Trophoblast cell (in vitro differentiated cells and primary cell): Measurements from ENCODE around the gene BANK1.

Source experiments
- DNase-seq, 2 donors: peaks; one replicate each; pipeline ENCODE4 v3.0.0-alpha.2; 2016
- H2AFZ ChIP-seq: 2 replicates; pipeline ENCODE4 v1.6.1; 2013; ENCODE audit warnings: low read length, moderate library complexity, mild to moderate bottlenecking; ENCODE audit not compliant: insufficient read depth, poor library complexity
- H2AK5ac ChIP-seq: 2 replicates; pipeline ENCODE4 v1.6.1; 2013; ENCODE audit warnings: mild to moderate bottlenecking, low read length
- H2BK120ac ChIP-seq: 2 replicates; pipeline ENCODE4 v1.6.1; 2013; ENCODE audit warnings: low read length, mild to moderate bottlenecking, moderate library complexity; ENCODE audit not compliant: insufficient read depth, poor library complexity
- H2BK12ac ChIP-seq: 2 replicates; pipeline ENCODE4 v1.6.1; 2013; ENCODE audit warnings: mild to moderate bottlenecking, low read length, moderate library complexity
- H2BK5ac ChIP-seq: 2 replicates; pipeline ENCODE4 v1.6.1; 2013; ENCODE audit warnings: low read length, low read depth, moderate library complexity, mild to moderate bottlenecking; ENCODE audit not compliant: poor library complexity
- H3K14ac ChIP-seq: 2 replicates; pipeline ENCODE4 v1.6.1; 2013; ENCODE audit warnings: mild to moderate bottlenecking, low read length
- H3K18ac ChIP-seq: 2 replicates; pipeline ENCODE4 v1.6.1; 2013; ENCODE audit warnings: mild to moderate bottlenecking, low read length
- H3K23ac ChIP-seq: 2 replicates; pipeline ENCODE4 v1.6.1; 2013; ENCODE audit warnings: low read length
- H3K27ac ChIP-seq: 2 replicates; pipeline ENCODE4 v1.5.1; 2013; ENCODE audit warnings: low read depth, mild to moderate bottlenecking, inconsistent platforms, low read length, moderate library complexity
- H3K27me3 ChIP-seq: 2 replicates; pipeline ENCODE4 v1.6.1; 2013; ENCODE audit warnings: inconsistent platforms, mild to moderate bottlenecking, low read length, moderate library complexity; ENCODE audit not compliant: insufficient read depth
- H3K36me3 ChIP-seq, 2 experiments: 1 replicate in 1 of 2; 2 replicates in 1 of 2; pipeline ENCODE4 v1.6.1; 2013; ENCODE audit warnings: low read length in 2 of 2, mild to moderate bottlenecking in 2 of 2, moderate library complexity in 1 of 2; ENCODE audit not compliant: insufficient read depth in 2 of 2, control insufficient read depth in 1 of 2
- H3K4ac ChIP-seq: 2 replicates; pipeline ENCODE4 v1.6.1; 2013; ENCODE audit warnings: low read depth, mild to moderate bottlenecking, low read length, moderate library complexity
- H3K4me1 ChIP-seq, 2 experiments: 1 replicate in 1 of 2; 2 replicates in 1 of 2; pipeline ENCODE4 v1.6.1; 2013; ENCODE audit warnings: low read length in 2 of 2, mild to moderate bottlenecking in 2 of 2, moderate library complexity in 1 of 2; ENCODE audit not compliant: insufficient read depth in 2 of 2, control insufficient read depth in 1 of 2
- H3K4me2 ChIP-seq: 2 replicates; pipeline ENCODE4 v1.6.1; 2013; ENCODE audit warnings: inconsistent platforms, mild to moderate bottlenecking, low read length, moderate library complexity
- H3K4me3 ChIP-seq: 2 replicates; pipeline ENCODE4 v1.5.1; 2013; ENCODE audit warnings: mild to moderate bottlenecking, low read depth, low read length, inconsistent platforms
- H3K79me1 ChIP-seq: one replicate; pipeline ENCODE4 v1.6.1; 2013; ENCODE audit warnings: low read length
- H3K79me2 ChIP-seq: 2 replicates; pipeline ENCODE4 v1.6.1; 2013; ENCODE audit warnings: low read length, mild to moderate bottlenecking; ENCODE audit not compliant: control insufficient read depth, insufficient read depth, poor library complexity
- H3K9ac ChIP-seq: 2 replicates; pipeline ENCODE4 v1.6.1; 2013; ENCODE audit warnings: mild to moderate bottlenecking, low read length
- H3K9me3 ChIP-seq: 2 replicates; pipeline ENCODE4 v1.6.1; 2013; ENCODE audit warnings: low read depth, mild to moderate bottlenecking, control low read depth, inconsistent platforms, low read length; ENCODE audit not compliant: insufficient read depth
- H4K12ac ChIP-seq: 2 replicates; pipeline ENCODE4 v1.6.1; 2013; ENCODE audit warnings: low read depth, mild to moderate bottlenecking, low read length, moderate library complexity
- H4K8ac ChIP-seq: 2 replicates; pipeline ENCODE4 v1.6.1; 2013; ENCODE audit warnings: low read depth, mild to moderate bottlenecking, low read length, moderate library complexity
- H4K91ac ChIP-seq: one replicate; pipeline ENCODE4 v1.6.1; 2013; ENCODE audit warnings: low read depth, mild to moderate bottlenecking, low read length, moderate library complexity
- WGBS: extraction: QIAGEN DNeasy Blood & Tissue Kit; methylation state at CpG from one replicate; pipeline ENCODE4 v1.1.7; 2013; ENCODE audit warnings: missing lambda C conversion rate; ENCODE audit not compliant: insufficient read length, insufficient coverage; ENCODE audit errors: extremely low coverage; 5-methylcytosine and 5-hydroxymethylcytosine counted together

The BANK1 gene

DNA sequence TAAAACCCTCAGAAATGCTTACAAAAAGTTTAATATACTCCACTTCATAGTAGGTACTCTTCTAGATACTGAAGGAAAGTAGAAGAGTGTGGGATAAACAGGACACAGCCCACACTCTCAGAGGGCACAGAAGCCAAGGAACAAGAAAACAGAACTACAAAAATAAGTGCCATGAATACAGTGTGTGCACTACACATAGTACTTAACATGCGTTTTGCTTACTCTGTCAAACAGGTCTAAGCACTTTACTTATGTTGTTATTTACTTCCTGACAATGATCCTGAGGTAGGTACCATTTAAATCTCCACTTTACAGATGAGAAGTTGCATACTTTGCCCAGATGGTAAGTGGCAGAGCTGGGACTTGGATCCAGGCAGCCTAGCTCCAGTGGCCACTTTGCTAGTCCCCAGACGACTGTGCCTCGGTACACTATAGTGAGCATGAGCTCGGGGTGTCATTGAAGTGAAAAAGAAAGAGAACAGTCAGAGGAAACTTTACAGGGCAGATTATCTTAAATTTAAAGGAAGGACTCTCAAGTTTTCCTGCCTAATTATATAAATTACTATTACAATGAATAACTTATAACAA lies 120.3 kb downstream of the BANK1 start:
- no peaks in the 10 kb centered on the region for H3K79me2 ChIP-seq

GRCh38 chr4:101911616-101912015 lies 121.1 kb downstream of the BANK1 start:
- H2BK5ac ChIP-seq: no peak overlapping the region
- H4K91ac ChIP-seq: no peak overlapping the region
- no peak overlapping the region for H3K27ac ChIP-seq
- no peak overlapping the region for H3K9ac ChIP-seq
- no peak overlapping the region for H3K18ac ChIP-seq
- no peak overlapping the region for H3K23ac ChIP-seq
- H3K4me1 ChIP-seq: no peaks in the 10 kb centered on the region
- H2AFZ ChIP-seq: no peak overlapping the region
- no peak overlapping the region for H4K12ac ChIP-seq
- H3K79me1 ChIP-seq: no peaks in the 10 kb centered on the region
- no peak overlapping the region for H3K4ac ChIP-seq
- H3K79me2 ChIP-seq: no peaks in the 10 kb centered on the region
- H2BK12ac ChIP-seq: no peak overlapping the region
- no peak overlapping the region for H2AK5ac ChIP-seq
- no peak overlapping the region for H2BK120ac ChIP-seq
- H3K4me2 ChIP-seq: no peak overlapping the region
- no peak overlapping the region for H3K14ac ChIP-seq
- no peak overlapping the region for H4K8ac ChIP-seq
- no peaks in the 10 kb centered on the region for H3K36me3 ChIP-seq
- H3K27me3 ChIP-seq: no peaks in the 10 kb centered on the region
- no peak overlapping the region for H3K4me3 ChIP-seq
- no peak for DNase-seq
- H3K9me3 ChIP-seq: peaks cover under 1% of the 10 kb centered on the region

More for the DNA sequence above, 120.3 kb downstream of the BANK1 start:
- no peaks in the 10 kb centered on the region for H3K79me1 ChIP-seq
- H3K4me2 ChIP-seq: no peak overlapping the region
- H3K4ac ChIP-seq: no peak overlapping the region
- no peak overlapping the region for H2BK5ac ChIP-seq
- H4K91ac ChIP-seq: no peak overlapping the region
- H3K27me3 ChIP-seq: no peaks in the 10 kb centered on the region
- no peak overlapping the region for H2AFZ ChIP-seq
- H4K12ac ChIP-seq: no peak overlapping the region
- H2BK12ac ChIP-seq: no peak overlapping the region
- no peaks in the 10 kb centered on the region for H3K36me3 ChIP-seq
- H4K8ac ChIP-seq: no peak overlapping the region
- no peak for DNase-seq
- no peak overlapping the region for H3K18ac ChIP-seq
- no peak overlapping the region for H3K23ac ChIP-seq
- H3K9ac ChIP-seq: no peak overlapping the region
- H2BK120ac ChIP-seq: no peak overlapping the region
- no peak overlapping the region for H2AK5ac ChIP-seq
- H3K9me3 ChIP-seq: peaks cover 3% of the 10 kb centered on the region
- WGBS: no CpG with 5 or more reads among the region's 4 CpGs
- no peak overlapping the region for H3K14ac ChIP-seq
- no peaks in the 10 kb centered on the region for H3K4me1 ChIP-seq
- H3K27ac ChIP-seq: no peak overlapping the region
- H3K4me3 ChIP-seq: no peak overlapping the region

DNA sequence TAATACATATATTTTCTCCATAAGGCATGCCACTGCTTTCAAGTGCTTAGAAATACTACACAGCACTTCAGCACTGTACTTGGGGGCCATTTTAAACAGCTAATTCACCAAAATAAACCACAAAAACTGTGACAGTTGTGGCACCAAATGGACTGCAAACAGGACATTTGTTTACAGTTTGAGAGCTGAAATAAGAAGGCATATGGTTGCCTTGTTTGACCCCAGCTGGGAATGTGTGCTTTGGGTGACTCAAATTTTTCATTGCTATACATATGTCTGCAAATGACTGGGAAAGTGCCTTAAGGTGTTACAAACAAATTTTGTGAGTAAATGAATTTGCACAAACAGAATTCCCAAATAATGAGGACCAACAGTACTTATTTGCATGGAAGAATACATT lies 124.2 kb downstream of the BANK1 start:
- H2BK120ac ChIP-seq: no peak overlapping the region
- H3K9me3 ChIP-seq: no peaks in the 10 kb centered on the region
- H4K91ac ChIP-seq: no peak overlapping the region
- H3K4me3 ChIP-seq: no peak overlapping the region
- no peak overlapping the region for H4K8ac ChIP-seq
- H3K4me1 ChIP-seq: no peaks in the 10 kb centered on the region
- no peak overlapping the region for H3K4ac ChIP-seq
- no peak overlapping the region for H2BK12ac ChIP-seq
- DNase-seq: no peak
- H2AFZ ChIP-seq: no peak overlapping the region
- no peak overlapping the region for H4K12ac ChIP-seq
- H3K14ac ChIP-seq: no peak overlapping the region
- no peak overlapping the region for H2AK5ac ChIP-seq
- no peaks in the 10 kb centered on the region for H3K36me3 ChIP-seq
- no peaks in the 10 kb centered on the region for H3K79me2 ChIP-seq
- H3K18ac ChIP-seq: no peak overlapping the region
- H3K9ac ChIP-seq: no peak overlapping the region
- no peak overlapping the region for H3K4me2 ChIP-seq
- no peak overlapping the region for H3K27ac ChIP-seq
- H3K27me3 ChIP-seq: no peaks in the 10 kb centered on the region
- no peak overlapping the region for H2BK5ac ChIP-seq
- no peaks in the 10 kb centered on the region for H3K79me1 ChIP-seq
- H3K23ac ChIP-seq: no peak overlapping the region

- H3K79me2 ChIP-seq: no peaks in the 10 kb centered on the region
- no peak overlapping the region for H4K12ac ChIP-seq
- H3K4ac ChIP-seq: no peak overlapping the region
- H2AK5ac ChIP-seq: no peak overlapping the region
- H3K27me3 ChIP-seq: no peaks in the 10 kb centered on the region
- H2BK120ac ChIP-seq: no peak overlapping the region
- H3K36me3 ChIP-seq: no peaks in the 10 kb centered on the region
- H2BK5ac ChIP-seq: no peak overlapping the region
- H2BK12ac ChIP-seq: no peak overlapping the region
- H3K9ac ChIP-seq: no peak overlapping the region
- H4K8ac ChIP-seq: no peak overlapping the region
- WGBS: no CpG with 5 or more reads among the region's 4 CpGs
- no peak overlapping the region for H3K23ac ChIP-seq
- H3K4me3 ChIP-seq: no peak overlapping the region
- H3K27ac ChIP-seq: no peak overlapping the region
- no peak overlapping the region for H3K18ac ChIP-seq
- no peaks in the 10 kb centered on the region for H3K4me1 ChIP-seq
- no peak overlapping the region for H2AFZ ChIP-seq
- H3K9me3 ChIP-seq: no peaks in the 10 kb centered on the region
- no peak overlapping the region for H4K91ac ChIP-seq
- H3K4me2 ChIP-seq: no peak overlapping the region
- H3K79me1 ChIP-seq: no peaks in the 10 kb centered on the region
- no peak for DNase-seq
- H3K14ac ChIP-seq: no peak overlapping the region
These were observed 128.9 kb downstream of the BANK1 start for GRCh38 chr4:101919373-101919977.
